Measurements from ENCODE around the gene SLC51B. TPM values are rescaled to one million over a fixed set of nuclear protein-coding genes. Genes with fewer than 3 reads are reported as not detected.

The SLC51B gene
- total RNA-seq, 3 donors from 2014 or later (not counting 1 experiment from before 2014, with no cell fraction given) = not detected

GRCh38 chr15:65037309-65037708, 7.9 kb upstream of the SLC51B start:
- H3K36me3 Mint-ChIP-seq = no peaks in the 10 kb centered on the region

GRCh38 chr15:65038428-65038827, 6.8 kb upstream of the SLC51B start:
- DNase-seq (no peak), ATAC-seq (no peak)
- Histone ChIP-seq H3K4me1 (ENCODE audit: control insufficient read depth, insufficient read depth, low read length) (no peaks in the 10 kb centered on the region), H3K4me3 (ENCODE audit: low read length) (no peak overlapping the region), H3K36me3 (ENCODE audit: control insufficient read depth, insufficient read depth, low read length) (no peaks in the 10 kb centered on the region), H3K9me3 (ENCODE audit: control insufficient read depth, insufficient read depth, low read length) (no peaks in the 10 kb centered on the region), H3K27ac (ENCODE audit: low read length) (no peak overlapping the region), H3K27me3 (ENCODE audit: control insufficient read depth, insufficient read depth, low read length) (no peaks in the 10 kb centered on the region)
- H3K36me3 Mint-ChIP-seq = no peaks in the 10 kb centered on the region
- no peak for TF ChIP-seq CTCF (IDR thresholded peaks at IDR 0.05)
- H3K27ac Mint-ChIP-seq = no peak overlapping the region
- H3K9me3 Mint-ChIP-seq = no peaks in the 10 kb centered on the region
- H3K27me3 Mint-ChIP-seq (ENCODE audit: low read depth in 2 of 2) = no peaks in the 10 kb centered on the region
- peaks cover 0 to 4% of the 10 kb centered on the region in 2 donors for H3K4me1 Mint-ChIP-seq
- WGBS (ENCODE audit: insufficient coverage) = 98% methylated on average over 3 of the region's 3 CpGs
- H3K4me3 Mint-ChIP-seq = no peak overlapping the region
- intact Hi-C loops (cut with micrococcal nuclease) = no loop called here

More at GRCh38 chr15:65037309-65037708, 7.9 kb upstream of the SLC51B start:
- H3K4me3 ChIP-seq (ENCODE audit: low read length) = no peak overlapping the region
- intact Hi-C loops (cut with micrococcal nuclease) = no loop called here
- DNase-seq = no peak
- Mint-ChIP-seq H3K27ac (no peak overlapping the region), H3K9me3 (no peaks in the 10 kb centered on the region), H3K4me3 (no peak overlapping the region), H3K4me1 (peaks cover 0 to 9% of the 10 kb centered on the region in 2 donors), H3K27me3 (ENCODE audit: low read depth in 2 of 2) (peaks cover 0 to 3% of the 10 kb centered on the region in 2 donors)
- no peak overlapping the region for H3K27ac ChIP-seq (ENCODE audit: low read length)
- no peaks in the 10 kb centered on the region for H3K36me3 ChIP-seq (ENCODE audit: control insufficient read depth, insufficient read depth, low read length)
- no peaks in the 10 kb centered on the region for H3K27me3 ChIP-seq (ENCODE audit: control insufficient read depth, insufficient read depth, low read length)
- H3K9me3 ChIP-seq (ENCODE audit: control insufficient read depth, insufficient read depth, low read length) = no peaks in the 10 kb centered on the region
- WGBS (ENCODE audit: insufficient coverage) = 100% methylated on average over 1 of the region's 1 CpG
- ATAC-seq = no peak
- TF ChIP-seq CTCF (IDR thresholded peaks at IDR 0.05) = no peak
- peaks cover 6% of the 10 kb centered on the region for H3K4me1 ChIP-seq (ENCODE audit: control insufficient read depth, insufficient read depth, low read length)

- Mint-ChIP-seq H3K36me3 (no peaks in the 10 kb centered on the region), H3K4me3 (no peak overlapping the region), H3K9me3 (no peaks in the 10 kb centered on the region), H3K27me3 (ENCODE audit: low read depth in 2 of 2) (no peaks in the 10 kb centered on the region), H3K4me1 (peaks cover 0 to under 1% of the 10 kb centered on the region in 2 donors), H3K27ac (no peak overlapping the region)
- no peak for DNase-seq
- H3K36me3 ChIP-seq (ENCODE audit: control insufficient read depth, insufficient read depth, low read length) = no peaks in the 10 kb centered on the region
- H3K9me3 ChIP-seq (ENCODE audit: control insufficient read depth, insufficient read depth, low read length) = no peaks in the 10 kb centered on the region
- 79% methylated on average over 5 of the region's 5 CpGs for WGBS (ENCODE audit: insufficient coverage)
- no peak for ATAC-seq
- H3K27ac ChIP-seq (ENCODE audit: low read length) = no peak overlapping the region
- H3K4me3 ChIP-seq (ENCODE audit: low read length) = no peak overlapping the region
- TF ChIP-seq CTCF (IDR thresholded peaks at IDR 0.05) = no peak
- H3K27me3 ChIP-seq (ENCODE audit: control insufficient read depth, insufficient read depth, low read length) = no peaks in the 10 kb centered on the region
- H3K4me1 ChIP-seq (ENCODE audit: control insufficient read depth, insufficient read depth, low read length) = no peaks in the 10 kb centered on the region
- intact Hi-C loops (cut with micrococcal nuclease) = no loop called here
Observed at GRCh38 chr15:65038836-65039235, 6.4 kb upstream of the SLC51B start.

GRCh38 chr15:65040461-65040860, 4.7 kb upstream of the SLC51B start:
- H3K27ac Mint-ChIP-seq = no peak overlapping the region
- Histone ChIP-seq H3K36me3 (ENCODE audit: control insufficient read depth, insufficient read depth, low read length) (no peaks in the 10 kb centered on the region), H3K27ac (ENCODE audit: low read length) (no peak overlapping the region), H3K4me1 (ENCODE audit: control insufficient read depth, insufficient read depth, low read length) (no peaks in the 10 kb centered on the region), H3K4me3 (ENCODE audit: low read length) (no peak overlapping the region), H3K9me3 (ENCODE audit: control insufficient read depth, insufficient read depth, low read length) (no peaks in the 10 kb centered on the region), H3K27me3 (ENCODE audit: control insufficient read depth, insufficient read depth, low read length) (no peaks in the 10 kb centered on the region)
- no peak overlapping the region for H3K4me3 Mint-ChIP-seq
- ATAC-seq (no peak), DNase-seq (no peak)
- no peak for TF ChIP-seq CTCF (IDR thresholded peaks at IDR 0.05)
- H3K36me3 Mint-ChIP-seq = no peaks in the 10 kb centered on the region
- H3K9me3 Mint-ChIP-seq = no peaks in the 10 kb centered on the region
- no peaks in the 10 kb centered on the region for H3K4me1 Mint-ChIP-seq
- 94% methylated on average over 3 of the region's 6 CpGs for WGBS (ENCODE audit: insufficient coverage)
- intact Hi-C loops (cut with micrococcal nuclease) = no loop called here
- H3K27me3 Mint-ChIP-seq (ENCODE audit: low read depth in 2 of 2) = no peaks in the 10 kb centered on the region

All from natural killer cell (primary cell).